A549 (cell line): ENCODE data around the gene CSPG4. TPM values are rescaled to one million over a fixed set of nuclear protein-coding genes. Genes with fewer than 3 reads are reported as not detected.

Experiments
- ATAC-seq, 2 experiments: fragments of 200-7000 bp in 1 of 2; fragments of >200 bp in 1 of 2; cut with Nextera tagmentation in 1 of 2; cut with Tn5 transposase in 1 of 2; 3 replicates each; pipeline versions ENCODE4 v1.8.0 to v1.9.1; 2018 to 2020; ENCODE audit warnings: mild to moderate bottlenecking in 1 of 2, moderate library complexity in 1 of 2
- CTCF ChIA-PET: fragments of 300-600 bp; sonication (Branson Sonifier 250); formaldehyde crosslinking; extraction: SDS; loops from one replicate; lab custom pipeline; 2021; ENCODE audit warnings: antibody characterized with exemption, inconsistent platforms; lab: Yijun Ruan, JAX
- POLR2A ChIA-PET: fragments of 350-600 bp; formaldehyde crosslinking; extraction: SDS; loops from one replicate; lab custom pipeline; 2021; ENCODE audit warnings: antibody characterized with exemption, inconsistent platforms; lab: Yijun Ruan, JAX
- DNase-seq, 2 experiments: peaks; one replicate each; pipeline versions ENCODE4 v3.0.0 to v3.0.0-alpha.2; 2011 to 2016; ENCODE audit warnings: low read depth in 1 of 2, low spot score in 1 of 2
- FAIRE-seq: peaks from 2 replicates; lab custom pipeline; 2011; peaks lifted over from hg19 to GRCh38; lab: Jason Lieb, UNC
- H3K27ac ChIP-seq, 2 experiments: fragments of >200 bp; sonication (Bioruptor Twin); formaldehyde crosslinking; 3 replicates each; pipeline ENCODE4 v1.5.1; 2016 to 2017
- H3K4me1 ChIP-seq: fragments of >200 bp; sonication (Bioruptor Twin); formaldehyde crosslinking; 3 replicates; pipeline ENCODE4 v1.6.1; 2016
- H3K4me2 ChIP-seq: fragments of >200 bp; sonication (Bioruptor Twin); formaldehyde crosslinking; 3 replicates; pipeline ENCODE4 v1.6.1; 2016
- H3K4me3 ChIP-seq: fragments of >200 bp; sonication (Bioruptor Twin); formaldehyde crosslinking; 3 replicates; pipeline ENCODE4 v1.5.1; 2016
- H3K9me3 ChIP-seq: fragments of >200 bp; sonication (Bioruptor Twin); formaldehyde crosslinking; 3 replicates; pipeline ENCODE4 v1.6.1; 2016
- BCL3 ChIP-seq: fragments of >200 bp; sonication (Bioruptor Twin); formaldehyde crosslinking; IDR thresholded peaks from 3 replicates; pipeline ENCODE4 v1.6.1; 2016
- BHLHE40 ChIP-seq: IDR thresholded peaks from 2 replicates; pipeline ENCODE4 v1.6.1; 2012; ENCODE audit warnings: low read depth, low read length, inconsistent platforms
- CBX8 ChIP-seq: fragments of 200-600 bp; sonication (generic); IDR thresholded peaks from 2 replicates; pipeline ENCODE4 v1.6.1; 2016
- CEBPB ChIP-seq, 2 experiments: fragments of >200 bp in 1 of 2; sonication (Bioruptor Twin) in 1 of 2; formaldehyde crosslinking in 1 of 2; IDR thresholded peaks; 2 replicates each; pipeline ENCODE4 v1.6.1; 2012 to 2016
- CHD4 ChIP-seq: fragments of 200-600 bp; sonication (generic); IDR thresholded peaks from 2 replicates; pipeline ENCODE4 v1.6.1; 2016; ENCODE audit warnings: antibody characterized with exemption, mild to moderate bottlenecking, borderline replicate concordance
- CTCF ChIP-seq: fragments of >200 bp; sonication (Bioruptor Twin); formaldehyde crosslinking; IDR thresholded peaks from 3 replicates; pipeline ENCODE4 v1.5.1; 2016
- E2F6 ChIP-seq: IDR thresholded peaks from 2 replicates; pipeline ENCODE4 v1.6.1; 2012; ENCODE audit warnings: low read depth, borderline replicate concordance
- ELK1 ChIP-seq: fragments of 150-350 bp; IDR thresholded peaks from 2 replicates; pipeline ENCODE4 v1.6.1; 2014; ENCODE audit warnings: low read depth, mild to moderate bottlenecking, low read length
- EP300 ChIP-seq, 2 experiments: fragments of >200 bp; sonication (Bioruptor Twin); formaldehyde crosslinking; IDR thresholded peaks; 2 replicates in 1 of 2; 3 replicates in 1 of 2; pipeline ENCODE4 v1.6.1; 2016 to 2017
- ESRRA ChIP-seq: fragments of 150-350 bp; IDR thresholded peaks from 2 replicates; pipeline ENCODE4 v1.6.1; 2014; ENCODE audit warnings: mild to moderate bottlenecking, low read length, borderline replicate concordance
- FOXS1 ChIP-seq: fragments of 250-450 bp; sonication (Bioruptor Pico); IDR thresholded peaks from 2 replicates; pipeline ENCODE4 v1.5.0; 2020; ENCODE audit warnings: mild to moderate bottlenecking, moderate library complexity
- HDAC2 ChIP-seq: fragments of 200-600 bp; sonication (generic); IDR thresholded peaks from 2 replicates; pipeline ENCODE4 v1.6.1; 2016
- HEYL ChIP-seq: fragments of 250-450 bp; sonication (Bioruptor Pico); IDR thresholded peaks from 2 replicates; pipeline ENCODE4 v1.8.0; 2021; ENCODE audit warnings: mild to moderate bottlenecking, moderate library complexity
- HOXA7 ChIP-seq: fragments of 250-450 bp; sonication (Bioruptor Pico); IDR thresholded peaks from 2 replicates; pipeline ENCODE4 v1.5.0; 2020; ENCODE audit warnings: mild to moderate bottlenecking, moderate library complexity
- JUNB ChIP-seq: fragments of >200 bp; sonication (Bioruptor Twin); formaldehyde crosslinking; IDR thresholded peaks from 2 replicates; pipeline ENCODE4 v1.6.1; 2016
- MAFK ChIP-seq: fragments of 450-650 bp; IDR thresholded peaks from 2 replicates; pipeline ENCODE4 v1.6.1; 2014; ENCODE audit not compliant: partially characterized antibody
- MAX ChIP-seq: IDR thresholded peaks from 2 replicates; pipeline ENCODE4 v1.6.1; 2012
- MAZ ChIP-seq: fragments of 150-350 bp; IDR thresholded peaks from 2 replicates; pipeline ENCODE4 v1.6.1; 2014; ENCODE audit warnings: antibody characterized with exemption, low read depth, low read length, borderline replicate concordance
- MYC ChIP-seq: IDR thresholded peaks from 2 replicates; pipeline ENCODE4 v1.6.1; 2012; ENCODE audit warnings: mild to moderate bottlenecking, inconsistent platforms, low read length, improper control_type of control experiment, borderline replicate concordance
- NPAS2 ChIP-seq: fragments of 250-450 bp; sonication (Bioruptor Pico); IDR thresholded peaks from 2 replicates; pipeline ENCODE4 v1.8.0; 2022; ENCODE audit warnings: mild to moderate bottlenecking, moderate library complexity, borderline replicate concordance
- PBX3 ChIP-seq: IDR thresholded peaks from 2 replicates; pipeline ENCODE4 v1.6.1; 2012
- RAD21 ChIP-seq, 2 experiments: fragments of >200 bp in 1 of 2; sonication (Bioruptor Twin) in 1 of 2; formaldehyde crosslinking in 1 of 2; IDR thresholded peaks in 1 of 2; conservative IDR thresholded peaks in 1 of 2; 2 replicates in 1 of 2; 3 replicates in 1 of 2; pipeline ENCODE4 v1.6.1; 2012 to 2018; ENCODE audit warnings: inconsistent platforms in 1 of 2
- RCOR1 ChIP-seq: fragments of 150-350 bp; IDR thresholded peaks from 2 replicates; pipeline ENCODE4 v1.6.1; 2014; ENCODE audit warnings: antibody characterized with exemption, low read length, low read depth
- RFX5 ChIP-seq: fragments of 450-650 bp; IDR thresholded peaks from 2 replicates; pipeline ENCODE4 v1.7.1; 2014; ENCODE audit warnings: antibody characterized with exemption, mild to moderate bottlenecking, moderate library complexity
- RNF2 ChIP-seq: fragments of 200-600 bp; sonication (generic); IDR thresholded peaks from 2 replicates; pipeline ENCODE4 v1.6.1; 2016; ENCODE audit warnings: low read depth, mild to moderate bottlenecking, antibody characterized with exemption, moderate library complexity, borderline replicate concordance
- SREBF2 ChIP-seq: fragments of 450-650 bp; IDR thresholded peaks from 2 replicates; pipeline ENCODE4 v1.6.1; 2014; ENCODE audit warnings: mild to moderate bottlenecking, moderate library complexity
- USF2 ChIP-seq: fragments of 450-650 bp; IDR thresholded peaks from 2 replicates; pipeline ENCODE4 v1.6.1; 2014; ENCODE audit warnings: antibody characterized with exemption
- ZC3H11A ChIP-seq: fragments of 450-650 bp; IDR thresholded peaks from 2 replicates; pipeline ENCODE4 v1.6.1; 2014; ENCODE audit warnings: antibody characterized with exemption, mild to moderate bottlenecking
- ZNF302 ChIP-seq: fragments of 250-450 bp; sonication (Bioruptor Pico); IDR thresholded peaks from 2 replicates; pipeline ENCODE4 v1.9.0; 2021; ENCODE audit warnings: inconsistent platforms, mild to moderate bottlenecking, moderate library complexity
- ZSCAN20 ChIP-seq: fragments of 250-450 bp; sonication (Bioruptor Pico); IDR thresholded peaks from 2 replicates; pipeline ENCODE4 v1.8.0; 2022; ENCODE audit warnings: mild to moderate bottlenecking, moderate library complexity
- WGBS: methylation state at CpG from one replicate; pipeline ENCODE4 v1.1.6; 2017; ENCODE audit errors: missing lambda C conversion rate; 5-methylcytosine and 5-hydroxymethylcytosine counted together
- polyA plus RNA-seq, 4 experiments: library from polyadenylated mRNA; depleted of rRNA in 3 of 4; stranded (reverse); fragments of >200 nt; fragmentation: RNase III in 1 of 4; extraction: RNeasy Plus Mini Kit Qiagen cat#74134 plus additional on column Dnase treatment in 1 of 4; gene quantifications; 2 replicates in 3 of 4; 3 replicates in 1 of 4; pipeline ENCODE4 v1.2.3, GENCODE V29; 2011 to 2017

CSPG4 gene
- polyA plus RNA-seq, 2 of the 4 experiments (the other 2 are of a cell fraction) = 0.01 to 0.06 TPM

- TF ChIP-seq CTCF (peak; percentile 76), RCOR1 (no peak), CHD4 (peak; percentile 54; the same call in 1 of the 2 replicates)
- TF ChIP-seq, all 56 proteins: peak for 9
Measured at GRCh38 chr15:75640483-75641178, 72.0 kb downstream of the CSPG4 start (continued).

- POLR2A ChIA-PET = interaction anchor here (0.5 to 4.4 kb wide), 23 partner anchors 8 to 671 kb away, joined by 3 to 94 read pairs (median 6); partner anchors contain the start of genes MAN2C1, PTPN9, SIN3A and SNUPN
- FAIRE-seq = peak; percentile 77
- peak; percentile 89 to 95 for ATAC-seq
- H3K27ac ChIP-seq = peak within 1 kb of the TSS; percentile 91 to 94
- peak within 1 kb of the TSS; percentile 91 for H3K4me2 ChIP-seq
- DNase-seq = peak; percentile 99
- CTCF ChIA-PET = interaction anchor here (0.9 to 19.9 kb wide), 22 partner anchors 10 to 572 kb away, joined by 3 to 394 read pairs (median 5); partner anchors contain the start of genes MAN2C1, SNUPN and SNX33
- 3% methylated on average over 36 of the region's 83 CpGs for WGBS
- no peaks in the 10 kb centered on the region for H3K9me3 ChIP-seq
- H3K4me3 ChIP-seq = peak within 1 kb of the TSS; percentile 67
- peaks cover 18% of the 10 kb centered on the region for H3K4me1 ChIP-seq
- TF ChIP-seq RFX5 (peak; percentile 55; the same call in 1 of the 2 replicates), ZSCAN20 (CRISPR knock-in tag) (no peak), PBX3 (no peak), ZC3H11A (no peak), E2F6 (peak; percentile 76), FOXS1 (CRISPR knock-in tag) (no peak), NPAS2 (CRISPR knock-in tag) (no peak), USF2 (peak; percentile 67), RAD21 (conservative IDR thresholded peaks at IDR 0.05 in 1 of 2, IDR thresholded peaks at IDR 0.05 in 1 of 2) (no peak), ELK1 (no peak), ESRRA (no peak), HDAC2 (no peak), BCL3 (peak; percentile 93), BHLHE40 (no peak), MAX (peak; percentile 96), CEBPB (IDR thresholded peaks at IDR 0.05) (no peak), HOXA7 (CRISPR knock-in tag) (no peak), SREBF2 (no peak; the same call in 1 of the 2 replicates), EP300 (IDR thresholded peaks at IDR 0.05) (no peak), JUNB (no peak), RNF2 (no peak), MAZ (peak; percentile 79; the same call in 1 of the 2 replicates), MYC (0 out of 2 replicates have a peak, but pooled peaks have one; percentile 15), RCOR1 (no peak), MAFK (no peak), CBX8 (no peak), ZNF302 (CRISPR knock-in tag) (no peak), HEYL (no peak)
Measured at GRCh38 chr15:75639709-75640482, 72.8 kb downstream of the CSPG4 start, which contains the start of gene IMP3. Gene IMP3, minus strand, starts transcription at chr15:75640224. Its CDS starts 56 bp downstream, at chr15:75640168.
